Endothelial cell of umbilical vein (primary cell): ENCODE results near the gene LILRA6. TPM values are rescaled to one million over a fixed set of nuclear protein-coding genes. Genes with fewer than 3 reads are reported as not detected.

Experiments
- BruUV-seq: library from RNA; stranded (reverse); fragments of 400-500 nt; replicated peaks from 2 replicates; lab custom pipeline; 2021; lab: Mats Ljungman, UMichigan
- CTCF ChIA-PET: fragments of 300-600, 350-600 bp; sonication (Branson Sonifier 250); formaldehyde crosslinking; loops from one replicate; lab custom pipeline; 2021; ENCODE audit warnings: antibody characterized with exemption, inconsistent platforms; lab: Charles Lee
- POLR2A ChIA-PET: fragments of 300-600, 350-600 bp; sonication (Branson Sonifier 250); formaldehyde crosslinking; loops from one replicate; lab custom pipeline; 2021; ENCODE audit warnings: antibody characterized with exemption, inconsistent platforms; lab: Charles Lee
- DNase-seq: peaks from one replicate; pipeline ENCODE4 v3.0.0-alpha.2; 2011; ENCODE audit warnings: low read depth, low spot score
- FAIRE-seq: peaks from 2 replicates; lab custom pipeline; 2011; peaks lifted over from hg19 to GRCh38; lab: Jason Lieb, UNC
- H2AFZ ChIP-seq: 2 replicates; pipeline ENCODE4 v1.6.0; 2012; ENCODE audit warnings: low read depth, low read length, control low read depth, inconsistent platforms
- H3K27ac ChIP-seq: 2 replicates; pipeline ENCODE4 v1.5.1; 2011; ENCODE audit warnings: low read depth, mild to moderate bottlenecking, control low read depth, low read length, moderate library complexity; ENCODE audit not compliant: insufficient read depth
- H3K27me3 ChIP-seq, 2 experiments: 2 replicates each; pipeline versions ENCODE4 v1.6.0 to v1.6.1; 2011; ENCODE audit warnings: low read length in 2 of 2, mixed read lengths in 1 of 2; ENCODE audit not compliant: control insufficient read depth in 2 of 2, insufficient read depth in 2 of 2
- H3K36me3 ChIP-seq, 2 experiments: 2 replicates in 1 of 2; 3 replicates in 1 of 2; pipeline ENCODE4 v1.5.1; 2011; ENCODE audit warnings: low read length in 2 of 2, mild to moderate bottlenecking in 1 of 2, moderate library complexity in 1 of 2; ENCODE audit not compliant: control insufficient read depth in 2 of 2, insufficient read depth in 2 of 2; ENCODE audit errors: extremely low read depth in 1 of 2
- H3K4me1 ChIP-seq: 3 replicates; pipeline ENCODE4 v1.5.1; 2011; ENCODE audit warnings: mild to moderate bottlenecking, low read length; ENCODE audit not compliant: control insufficient read depth, insufficient read depth; ENCODE audit errors: extremely low read depth
- H3K4me2 ChIP-seq: 2 replicates; pipeline ENCODE4 v1.6.1; 2011; ENCODE audit warnings: low read length, control low read depth, mixed read lengths; ENCODE audit not compliant: insufficient read depth
- H3K4me3 ChIP-seq, 3 experiments: fragments of 200-600 bp in 1 of 3; sonication (generic), shearing (Covaris generic) in 1 of 3; replicated peaks in 1 of 3; 2 replicates each; pipeline ENCODE4 v1.5.1; 2011 to 2016; ENCODE audit warnings: control low read depth in 3 of 3, low read length in 3 of 3, mild to moderate bottlenecking in 2 of 3, inconsistent platforms in 1 of 3, low read depth in 1 of 3, moderate library complexity in 1 of 3; ENCODE audit not compliant: insufficient read depth in 1 of 3
- H3K79me2 ChIP-seq: 2 replicates; pipeline ENCODE4 v1.6.0; 2012; ENCODE audit warnings: low read length, inconsistent platforms; ENCODE audit not compliant: control insufficient read depth, insufficient read depth
- H3K9ac ChIP-seq: replicated peaks from 2 replicates; pipeline ENCODE3; 2011; ENCODE audit warnings: low read length, control low read depth; ENCODE audit not compliant: insufficient read depth; ENCODE audit errors: extremely low read depth
- H3K9me1 ChIP-seq: replicated peaks from 3 replicates; pipeline ENCODE4 v1.6.0; 2011; ENCODE audit warnings: mild to moderate bottlenecking, low read length; ENCODE audit not compliant: control insufficient read depth, insufficient read depth; ENCODE audit errors: extremely low read depth
- H3K9me3 ChIP-seq: replicated peaks from 2 replicates; pipeline ENCODE4 v1.5.1; 2012; ENCODE audit warnings: low read length, inconsistent platforms; ENCODE audit not compliant: control insufficient read depth, insufficient read depth
- H4K20me1 ChIP-seq: replicated peaks from 2 replicates; pipeline ENCODE3; 2011; ENCODE audit warnings: mild to moderate bottlenecking, low read length; ENCODE audit not compliant: control insufficient read depth, insufficient read depth; ENCODE audit errors: extremely low read depth
- FOS ChIP-seq: IDR thresholded peaks from 2 replicates; pipeline ENCODE4 v1.6.1; 2011; ENCODE audit warnings: mild to moderate bottlenecking, low read length, moderate library complexity, borderline replicate concordance; ENCODE audit not compliant: insufficient read depth
- MAX ChIP-seq: IDR thresholded peaks from 2 replicates; pipeline ENCODE4 v1.6.1; 2011; ENCODE audit not compliant: insufficient read depth, insufficient read length
- MYC ChIP-seq: IDR thresholded peaks from one replicate; pipeline ENCODE4 v1.6.1; 2011; ENCODE audit warnings: mild to moderate bottlenecking, low read depth, low read length
- POLR2A ChIP-seq: IDR thresholded peaks from 2 replicates; pipeline ENCODE4 v1.6.1; 2012; ENCODE audit warnings: low read depth, mild to moderate bottlenecking, control low read depth, low read length
- POLR2AphosphoS5 ChIP-seq: IDR thresholded peaks from 2 replicates; pipeline ENCODE4 v1.6.1; 2012; ENCODE audit warnings: low read depth, mild to moderate bottlenecking, control low read depth, low read length, moderate library complexity; ENCODE audit not compliant: insufficient read depth
- dilution Hi-C: fragments of 300-500 bp; cut with MboI; formaldehyde crosslinking; loops from one replicate; pipeline ENCODE4 v1.15.0; 2019; ENCODE audit warnings: low sequenced_read_pairs; ENCODE audit not compliant: extremely low pct_ligation_motif_present
- intact Hi-C: fragments of 100-400 bp; cut with micrococcal nuclease; formaldehyde crosslinking; loops from one replicate; pipeline ENCODE4 v1.10.0; 2022
- polyA plus RNA-seq, 4 experiments: library from polyadenylated mRNA; depleted of rRNA in 3 of 4; stranded (reverse) in 3 of 4; unstranded in 1 of 4; fragments of >200 nt; gene quantifications; 2 replicates each; pipeline versions ENCODE4 v1.2.1 to v1.2.3, GENCODE V29; 2011 to 2012; ENCODE audit warnings: missing spikeins in 1 of 4
- total RNA-seq: library from RNA; stranded (reverse); gene quantifications from 2 replicates; pipeline ENCODE4 v1.2.3, GENCODE V29; 2021

Gene LILRA6
- total and polyA plus RNA-seq, 2 donors (not counting 3 experiments of a cell fraction or from before 2014, with no cell fraction given) = not detected

DNA sequence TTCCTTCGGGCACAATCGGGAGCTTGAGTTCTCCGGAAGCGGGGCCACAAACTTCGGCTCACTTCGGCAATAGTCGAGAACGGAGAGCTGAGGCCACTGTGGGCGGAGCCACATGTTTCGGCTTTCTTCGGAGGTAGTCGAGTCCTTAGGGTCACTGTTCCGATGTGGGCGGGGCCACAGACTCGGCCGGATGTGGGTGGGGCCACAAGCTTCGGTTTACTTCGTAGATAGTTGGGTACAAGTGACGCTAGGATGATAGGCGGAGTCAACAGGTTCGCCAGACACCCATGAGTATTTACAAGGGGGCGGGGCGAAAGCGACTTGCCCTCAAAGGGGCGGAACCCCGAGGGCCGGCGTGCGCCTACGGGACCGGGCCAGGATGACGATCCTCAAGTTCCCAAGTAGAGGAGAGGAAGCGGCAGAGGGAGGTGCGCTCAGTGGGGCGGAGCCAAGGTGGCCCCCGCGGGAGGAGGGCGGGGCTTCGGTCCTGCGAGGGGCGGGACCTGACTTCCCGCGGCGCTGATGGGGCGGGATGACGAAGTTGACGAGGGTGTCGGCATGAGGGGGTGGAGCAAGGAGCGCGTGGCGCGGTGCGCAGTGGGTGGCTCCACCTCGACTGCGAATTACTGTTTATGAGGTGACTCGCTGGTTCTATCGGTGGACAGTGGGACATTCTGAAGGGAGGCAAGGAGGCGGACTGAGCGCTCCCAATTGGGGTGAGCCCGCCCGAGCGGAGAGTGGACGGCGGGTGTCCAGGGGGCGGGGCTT is 52.7 kb downstream of the LILRA6 start:
- DNase-seq (peak; percentile 100), FAIRE-seq (peak; percentile 100)
- Histone ChIP-seq H4K20me1 (no peaks in the 10 kb centered on the region), H3K36me3 (peaks cover 10% of the 10 kb centered on the region in 2 experiments), H3K9ac (peak overlapping the region; percentile 84), H3K9me1 (no peaks in the 10 kb centered on the region), H3K27me3 (no peaks in the 10 kb centered on the region), H2AFZ (peak overlapping the region; percentile 56), H3K4me1 (peaks cover 16% of the 10 kb centered on the region), H3K4me3 (peak overlapping the region in 2 of 3 experiments; percentile 72 to 87), H3K9me3 (no peaks in the 10 kb centered on the region), H3K27ac (peak overlapping the region; percentile 86), H3K79me2 (peaks cover 42% of the 10 kb centered on the region), H3K4me2 (no peak overlapping the region)
- ChIA-PET CTCF (interaction anchor here (0.7 to 2.7 kb wide), 19 partner anchors 10 to 76 kb away, joined by 3 to 25 read pairs (median 4); partner anchors contain the start of genes LENG1, RPS9 and TMC4), POLR2A (interaction anchor here (0.7 to 5.2 kb wide), 10 partner anchors 11 to 77 kb away, joined by 3 to 91 read pairs (median 4); partner anchors contain the start of genes CNOT3, LENG1 and RPS9)
- dilution Hi-C loops (no loop called here), intact Hi-C loops (loop anchor here (1.0 to 2.0 kb wide), 8 partner anchors 10 to 323 kb away; partner anchors contain the start of genes CNOT3, LENG1, LENG9 and MYADM)
- TF ChIP-seq POLR2AphosphoS5 = peak; percentile 50
- TF ChIP-seq MAX = peak; percentile 33
- TF ChIP-seq POLR2A = peak; percentile 47
- peak; percentile 35 for TF ChIP-seq MYC
- no peak for TF ChIP-seq FOS
- BruUV-seq = no TSS peak
